GM18907 (cell line): ENCODE results near the gene TOLLIP.

Experiments used
- ATAC-seq: cut with Tn5 transposase; IDR thresholded peaks from one replicate; pipeline ENCODE4 v1.9.1; 2021; ENCODE audit warnings: mild to moderate bottlenecking, moderate library complexity; ENCODE audit not compliant: unreplicated experiment

TOLLIP gene

GRCh38 chr11:1317993-1318392 lies 8.6 kb upstream of the TOLLIP start:
- ATAC-seq, result no peak

- ATAC-seq, result no peak
Observed at GRCh38 chr11:1317432-1317831, 8.0 kb upstream of the TOLLIP start.

DNA sequence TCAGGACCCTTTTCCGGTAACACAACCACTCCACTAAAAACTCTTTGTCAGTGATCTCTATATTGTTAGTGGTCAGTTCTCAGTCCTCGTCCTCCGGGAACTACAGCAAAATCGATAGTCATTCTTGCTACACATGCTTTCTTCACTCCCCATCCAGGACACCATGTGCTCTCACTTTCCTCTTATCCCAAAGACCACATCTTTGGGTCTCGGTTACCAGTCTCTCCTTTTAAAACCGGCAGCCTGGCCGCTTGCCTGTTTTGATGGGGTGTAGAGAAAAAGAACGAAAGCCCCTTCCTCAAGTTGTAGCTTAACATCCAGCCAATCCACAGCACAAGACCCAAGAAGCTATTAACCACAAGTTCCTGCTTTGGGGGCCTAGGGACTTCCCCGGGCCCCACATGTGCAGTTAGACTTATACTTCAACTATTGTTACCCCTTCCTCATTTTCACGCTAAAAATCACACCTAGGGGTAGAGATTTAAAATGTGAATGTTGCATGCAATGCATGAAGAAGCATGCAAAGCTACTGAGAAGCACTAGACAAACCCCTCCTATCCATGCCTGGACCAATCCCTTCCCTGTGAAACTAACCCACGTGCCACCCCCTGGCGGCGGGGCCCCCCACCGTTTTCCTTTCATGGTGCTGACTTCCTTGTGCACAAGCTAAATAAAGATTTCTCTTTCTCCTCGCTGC lies 1.5 kb upstream of the TOLLIP start:
- no peak for ATAC-seq

DNA sequence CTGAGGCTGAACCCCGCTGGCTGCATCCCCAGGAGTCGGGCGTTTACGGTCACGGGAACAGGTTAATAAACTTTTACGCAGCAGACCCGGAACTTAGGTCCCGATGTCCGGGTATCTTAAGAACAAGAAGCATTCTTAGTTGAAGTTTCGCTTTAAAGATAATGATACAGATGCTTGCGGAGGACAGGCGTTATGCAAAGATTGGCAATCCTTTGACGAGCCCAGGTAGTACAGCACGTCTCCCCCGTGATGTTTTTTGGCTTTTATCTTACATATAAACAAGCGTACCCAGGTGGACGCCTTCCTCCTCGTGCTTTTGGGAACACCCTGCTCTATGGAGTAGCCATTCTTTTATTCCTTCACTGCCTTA lies 871 bp upstream of the TOLLIP start:
- ATAC-seq, result no peak

DNA sequence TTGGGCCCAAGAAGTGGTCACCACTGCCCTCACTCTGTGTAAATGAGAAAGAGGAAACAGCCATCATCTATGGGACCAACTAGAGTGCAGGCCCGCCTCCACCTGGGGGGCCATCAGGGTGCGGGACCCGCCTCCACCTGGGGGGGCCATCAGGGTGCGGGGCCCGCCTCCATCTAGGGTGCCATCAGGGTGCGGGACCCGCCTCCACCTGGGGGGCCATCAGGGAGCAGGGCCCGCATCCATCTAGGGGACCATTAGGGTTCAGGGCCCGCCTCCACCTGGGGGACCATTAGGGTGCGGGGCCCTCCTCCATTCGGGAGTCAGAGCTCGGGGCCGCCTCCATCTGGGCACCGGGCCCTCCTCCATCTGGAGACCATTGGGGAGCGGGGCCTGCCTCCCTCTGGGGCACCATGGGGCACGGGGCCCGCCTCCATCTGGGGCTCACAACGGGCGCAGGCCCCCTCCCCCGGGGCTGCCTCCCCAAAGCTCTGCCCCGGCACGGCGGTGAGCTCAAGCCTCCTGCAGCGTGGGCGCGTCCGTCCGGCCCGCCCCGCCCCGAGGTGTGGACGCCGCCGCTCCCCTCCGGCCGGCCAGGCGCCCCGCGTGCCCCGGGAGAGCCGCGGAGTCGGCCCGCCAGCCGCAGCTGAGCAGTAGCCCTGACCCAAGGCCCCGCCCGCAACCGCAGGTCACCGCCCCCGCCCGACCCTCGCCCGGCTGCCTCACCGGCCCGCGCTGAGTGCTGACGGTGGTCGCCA lies 512 bp downstream of the TOLLIP start:
- ATAC-seq, result peak; percentile 49

DNA sequence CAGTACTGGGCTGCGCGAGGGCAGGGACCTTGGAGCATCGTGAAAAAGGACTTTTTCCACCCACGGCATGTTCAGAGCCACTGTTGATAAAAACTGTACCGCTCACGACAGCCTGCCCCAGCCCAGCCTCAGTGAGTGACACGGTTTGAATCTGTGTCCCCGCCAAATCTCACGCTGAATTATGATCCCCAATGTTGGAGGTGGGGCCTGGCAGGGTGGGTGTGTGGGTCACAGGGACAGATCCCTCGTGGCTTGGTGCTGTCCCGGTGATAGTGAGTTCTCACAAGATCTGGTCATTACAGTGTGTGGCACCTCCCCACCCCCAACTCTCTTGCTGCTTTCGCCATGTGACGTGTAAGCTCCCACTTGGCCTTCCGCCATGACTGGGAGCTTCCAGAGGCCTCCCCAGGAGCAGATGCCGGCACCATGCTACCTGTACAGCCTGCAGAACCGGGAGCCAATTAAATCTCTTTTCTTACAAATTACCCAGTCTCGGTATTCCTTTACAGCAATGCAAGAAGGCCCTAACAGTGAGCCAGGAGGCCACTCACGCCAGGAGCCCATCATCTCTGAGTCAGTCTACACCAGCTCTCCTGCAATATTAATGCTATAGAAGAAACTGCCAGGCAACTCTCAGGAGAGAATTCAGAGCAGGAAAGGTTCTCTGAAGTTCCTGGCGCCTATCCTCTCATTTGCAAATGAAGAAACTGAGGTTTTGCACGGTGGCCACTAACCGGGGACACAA lies 1.3 kb downstream of the TOLLIP start:
- ATAC-seq, result no peak

- ATAC-seq, result no peak
Observed at GRCh38 chr11:1307163-1307870, 2.1 kb downstream of the TOLLIP start.

- ATAC-seq, result no peak
Observed at GRCh38 chr11:1306186-1307162, 3.0 kb downstream of the TOLLIP start.

DNA sequence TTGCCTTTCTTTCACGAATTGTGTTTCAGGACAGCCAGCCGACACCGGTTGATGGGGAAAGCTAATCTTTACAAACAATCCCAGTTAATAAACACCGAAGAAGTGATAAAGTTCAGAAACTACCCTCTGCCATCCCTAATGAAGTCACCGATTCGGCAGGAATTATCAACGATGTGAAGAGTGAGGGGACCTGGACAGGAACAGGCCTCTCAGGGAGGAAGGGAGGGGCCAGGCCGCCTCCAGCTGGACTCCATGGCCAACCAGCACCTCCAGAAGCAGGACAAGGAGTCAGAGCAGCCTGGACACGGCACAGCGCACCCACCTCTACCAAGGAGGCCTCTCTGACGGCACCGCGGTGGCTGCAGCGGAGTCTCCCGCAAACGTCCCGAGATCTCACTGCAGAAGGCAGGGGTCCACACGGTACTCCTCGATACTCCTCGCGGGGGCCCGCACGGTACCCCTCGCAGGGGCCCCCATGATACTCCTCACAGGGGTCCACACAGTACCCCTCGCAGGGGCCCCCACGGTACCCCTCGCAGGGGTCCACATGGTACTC lies 3.9 kb downstream of the TOLLIP start:
- ATAC-seq, result no peak

- ATAC-seq, result no peak
Observed at GRCh38 chr11:1305063-1305495, 4.4 kb downstream of the TOLLIP start.

DNA sequence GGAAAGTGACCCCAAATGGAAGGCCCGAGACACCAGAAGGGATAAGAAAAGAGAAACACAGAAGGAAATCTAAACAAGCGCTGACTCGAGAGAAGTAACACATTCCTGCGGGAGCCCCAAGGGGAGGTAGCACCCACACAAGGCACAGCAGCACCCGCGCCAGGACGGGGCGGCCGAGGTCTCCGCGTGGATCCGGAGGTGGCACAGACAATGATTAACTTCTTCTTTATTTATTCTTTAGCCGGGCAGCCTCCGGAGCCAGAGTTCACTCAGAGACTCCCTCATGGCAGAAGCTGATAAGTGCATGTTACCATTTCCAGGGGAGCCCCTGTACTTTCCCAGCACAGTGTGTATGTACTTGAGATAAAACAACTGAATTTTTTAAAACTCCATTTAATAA lies 5.1 kb downstream of the TOLLIP start:
- ATAC-seq, result no peak

- no peak for ATAC-seq
Observed at GRCh38 chr11:1303973-1304372, 5.5 kb downstream of the TOLLIP start.

- no peak for ATAC-seq
Observed at GRCh38 chr11:1303126-1303821, 6.2 kb downstream of the TOLLIP start.

DNA sequence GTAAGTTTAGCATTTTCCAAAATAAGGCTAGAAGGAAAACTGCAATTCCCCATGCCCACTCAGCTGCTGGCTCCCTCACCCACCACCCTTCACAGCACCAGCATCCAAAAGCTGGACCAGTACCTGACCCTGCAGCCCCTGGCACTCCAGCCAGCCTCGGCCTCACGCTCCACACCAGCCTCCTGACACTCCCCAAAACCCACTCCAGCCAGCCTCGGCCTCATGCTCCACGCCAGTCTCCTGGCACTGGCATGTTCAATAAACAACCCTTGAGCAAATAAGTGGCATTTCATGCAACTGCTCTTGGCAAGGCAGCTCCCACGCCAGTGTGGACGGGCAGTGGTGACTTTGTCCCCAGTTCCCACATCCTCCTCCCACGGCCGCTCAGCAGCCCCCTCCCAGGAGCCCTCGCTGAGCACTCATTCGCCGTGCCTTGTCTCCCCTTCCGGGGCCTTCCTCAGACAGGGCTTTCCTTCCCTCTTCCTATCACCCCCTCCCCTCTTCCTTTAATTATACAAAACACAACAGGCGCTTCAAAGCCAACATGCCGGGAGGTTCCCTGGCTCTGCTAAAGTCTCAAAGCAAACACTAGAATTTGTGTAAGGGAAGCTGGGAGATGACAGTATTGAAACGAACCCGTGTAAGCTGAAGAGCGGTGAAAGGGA lies 6.8 kb downstream of the TOLLIP start:
- ATAC-seq, result no peak

DNA sequence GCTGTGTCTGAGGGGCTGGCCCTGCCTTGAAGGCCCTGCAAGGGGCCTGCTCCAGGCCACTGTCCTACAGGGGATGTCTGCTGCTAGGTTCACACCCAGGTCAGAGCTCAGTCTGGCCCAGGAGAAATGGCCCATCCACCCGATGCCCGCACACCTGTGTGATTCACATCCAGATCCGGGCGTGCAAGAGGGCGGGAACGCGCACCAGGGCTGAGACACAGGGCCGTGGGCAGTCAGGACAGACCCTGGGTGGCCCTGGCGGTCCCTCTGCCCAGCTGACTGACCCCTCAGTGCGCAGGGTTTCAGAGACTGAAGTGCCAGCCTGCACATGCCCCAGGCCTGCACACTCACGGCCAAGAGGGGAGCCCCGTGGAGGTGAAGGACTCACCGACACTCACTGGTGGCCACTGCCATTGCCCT lies 7.4 kb downstream of the TOLLIP start:
- ATAC-seq, result no peak

GRCh38 chr11:1301220-1302000 lies 8.0 kb downstream of the TOLLIP start:
- no peak for ATAC-seq

DNA sequence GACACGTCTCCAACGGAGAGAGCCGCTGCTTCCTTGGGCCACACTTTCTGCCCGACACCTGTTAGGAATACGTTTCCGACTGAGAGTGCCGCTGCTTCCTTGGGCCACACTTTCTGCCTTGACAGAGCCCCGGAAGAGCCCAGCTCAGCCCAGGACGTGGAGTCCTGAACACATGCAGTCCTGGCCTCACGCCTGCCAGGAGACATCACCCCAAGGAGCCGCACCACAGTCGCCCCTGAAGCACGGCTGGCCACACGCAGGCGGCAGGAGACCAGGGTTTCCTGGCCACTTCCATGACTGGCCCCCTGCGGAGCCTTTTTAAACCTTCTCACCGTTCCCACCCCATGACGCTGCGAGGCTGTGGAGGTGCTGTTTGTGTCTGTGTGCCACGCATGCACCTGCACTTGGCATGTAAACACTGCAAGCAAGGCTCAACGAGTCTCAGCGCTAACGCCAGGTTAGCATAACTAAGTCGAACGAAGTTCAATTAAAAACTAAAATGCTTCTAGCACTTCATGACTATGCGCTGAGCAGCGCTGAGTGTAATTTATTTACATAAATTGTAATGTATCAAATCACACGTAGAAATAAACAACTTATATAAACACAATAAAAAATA lies 8.8 kb downstream of the TOLLIP start:
- ATAC-seq, result no peak
